ENCODE measurements around the gene GATAD2A.

DNA sequence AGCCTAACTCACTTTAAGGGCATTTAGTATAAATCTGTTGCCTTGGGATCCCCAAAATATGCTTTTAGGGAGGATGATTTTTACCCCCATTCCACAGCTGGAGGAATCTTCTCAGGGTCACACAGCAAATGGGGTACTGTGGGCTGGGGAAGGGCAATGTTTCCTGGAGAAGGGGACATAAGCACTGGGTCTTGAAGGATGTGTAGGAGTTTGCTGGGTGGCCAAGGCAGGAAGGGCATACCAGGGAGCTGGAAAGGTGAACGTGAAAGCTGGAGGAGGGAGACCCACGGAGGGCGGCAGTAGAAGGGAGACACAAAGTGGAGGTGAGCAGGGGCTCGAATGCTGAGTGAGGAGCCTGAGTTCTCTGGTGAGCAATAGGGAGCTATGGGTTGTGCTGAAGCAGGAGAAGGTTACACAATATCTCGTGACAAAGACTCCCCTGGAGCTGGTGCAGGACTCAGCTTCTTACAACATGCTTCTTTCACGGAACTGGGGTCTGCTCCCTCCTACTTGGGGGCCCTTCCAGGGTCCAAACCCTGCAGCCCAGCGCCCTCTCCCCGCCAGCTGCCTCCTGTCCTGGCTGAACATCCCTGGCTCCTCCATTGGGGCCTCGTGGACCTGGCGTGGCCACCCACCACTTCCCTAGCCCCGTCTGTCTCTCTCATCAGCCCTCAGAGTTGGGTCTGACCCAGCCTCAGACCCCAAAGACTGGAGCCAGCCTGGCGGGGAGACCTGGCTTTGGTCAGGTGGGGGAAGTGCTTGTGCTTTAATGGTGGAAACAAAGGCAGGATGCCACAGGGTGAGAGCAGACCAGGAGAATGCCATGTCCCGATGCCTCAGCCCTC, 143.7 kb downstream of the GATAD2A start:
- no peak for TF ChIP-seq POLR2A (IDR thresholded peaks at IDR 0.05; ENCODE audit: low read depth, low read length)
- TF ChIP-seq POLR2AphosphoS5 (IDR thresholded peaks at IDR 0.05; ENCODE audit: low read depth, low read length), result no peak
- no peak for TF ChIP-seq TAF1 (IDR thresholded peaks at IDR 0.05; ENCODE audit: borderline replicate concordance, low read depth, low read length)
